GM10266 (cell line): ENCODE results near the gene BMPER.

ENCODE experiments used
- DNase-seq: peaks from one replicate; pipeline ENCODE4 v3.0.0; 2012; ENCODE audit errors: extremely low spot score
- CTCF ChIP-seq: IDR thresholded peaks from 2 replicates; pipeline ENCODE4 v1.5.1; 2012; ENCODE audit warnings: mild to moderate bottlenecking, low read depth; ENCODE audit not compliant: control insufficient read depth, insufficient read depth; ENCODE audit errors: missing control alignments

BMPER gene

GRCh38 chr7:34137176-34137575, 231.8 kb downstream of the BMPER start:
- TF ChIP-seq CTCF, result no peak
- no peak for DNase-seq

GRCh38 chr7:34138483-34138882, 233.1 kb downstream of the BMPER start:
- no peak for DNase-seq
- TF ChIP-seq CTCF, result no peak

- DNase-seq, result no peak
- no peak for TF ChIP-seq CTCF
Observed at GRCh38 chr7:34139086-34139485, 233.7 kb downstream of the BMPER start.

- no peak for DNase-seq
Observed at GRCh38 chr7:34140066-34140465, 234.7 kb downstream of the BMPER start.

GRCh38 chr7:34143402-34143801, 238.1 kb downstream of the BMPER start:
- DNase-seq, result no peak
- TF ChIP-seq CTCF, result no peak

More at GRCh38 chr7:34140066-34140465, 234.7 kb downstream of the BMPER start:
- no peak for TF ChIP-seq CTCF

GRCh38 chr7:34145603-34146002, 240.3 kb downstream of the BMPER start:
- DNase-seq, result no peak
- TF ChIP-seq CTCF, result no peak

- no peak for DNase-seq
Observed at GRCh38 chr7:34153656-34154270, 248.4 kb downstream of the BMPER start.

More at GRCh38 chr7:34153656-34154270, 248.4 kb downstream of the BMPER start:
- no peak for TF ChIP-seq CTCF
